ENCODE results near the gene OSTC. TPM values are rescaled to one million over a fixed set of nuclear protein-coding genes. Genes with fewer than 3 reads are reported as not detected.

OSTC gene
- total and polyA plus RNA-seq, 2 of the 13 experiments (the other 11 are each of a cell fraction or from before 2014, with no cell fraction given), result 208 to 380 TPM

DNA sequence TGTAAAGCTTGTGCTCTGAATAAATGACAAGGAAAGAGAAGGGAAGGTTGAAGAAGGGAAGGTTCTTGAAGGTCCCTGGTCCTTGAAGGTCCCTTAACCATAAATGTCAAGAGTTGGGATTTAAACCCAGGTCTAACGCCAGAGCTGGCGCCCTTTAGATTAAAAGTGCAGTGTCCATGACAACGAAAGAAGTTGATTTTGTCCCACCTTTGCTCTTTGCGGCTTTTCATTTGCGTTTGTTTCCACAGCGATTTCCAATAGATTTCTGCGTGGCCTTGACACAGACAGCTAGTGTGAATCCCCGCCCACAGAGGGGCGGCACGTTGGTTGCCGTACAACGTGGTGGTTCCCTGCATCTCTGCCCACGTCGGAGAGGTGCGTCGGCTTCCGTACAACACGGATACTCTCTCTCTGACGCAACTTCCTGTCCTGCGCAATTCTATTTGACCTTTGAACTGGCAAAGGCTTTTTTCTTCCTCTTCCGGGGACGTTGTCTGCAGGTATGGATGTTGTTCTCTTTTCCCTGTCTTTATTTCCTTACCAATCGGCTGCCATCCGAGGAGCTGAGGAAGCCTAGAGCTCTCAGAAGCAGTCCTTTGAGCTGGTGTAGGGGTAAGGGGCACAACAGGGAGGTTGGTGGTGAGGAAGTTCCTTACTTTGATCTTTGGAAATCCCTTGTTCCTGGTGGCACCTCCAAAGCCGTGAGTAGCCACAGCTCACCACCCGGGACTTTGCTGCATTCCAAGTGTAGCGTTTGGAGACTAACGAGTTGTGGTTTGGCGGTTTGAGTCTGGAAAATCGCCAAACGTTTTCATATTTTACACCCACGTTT lies 30.1 kb upstream of the OSTC start, which contains the start of gene RPL34 (continued):
- TF ChIP-seq, protein P1, sequence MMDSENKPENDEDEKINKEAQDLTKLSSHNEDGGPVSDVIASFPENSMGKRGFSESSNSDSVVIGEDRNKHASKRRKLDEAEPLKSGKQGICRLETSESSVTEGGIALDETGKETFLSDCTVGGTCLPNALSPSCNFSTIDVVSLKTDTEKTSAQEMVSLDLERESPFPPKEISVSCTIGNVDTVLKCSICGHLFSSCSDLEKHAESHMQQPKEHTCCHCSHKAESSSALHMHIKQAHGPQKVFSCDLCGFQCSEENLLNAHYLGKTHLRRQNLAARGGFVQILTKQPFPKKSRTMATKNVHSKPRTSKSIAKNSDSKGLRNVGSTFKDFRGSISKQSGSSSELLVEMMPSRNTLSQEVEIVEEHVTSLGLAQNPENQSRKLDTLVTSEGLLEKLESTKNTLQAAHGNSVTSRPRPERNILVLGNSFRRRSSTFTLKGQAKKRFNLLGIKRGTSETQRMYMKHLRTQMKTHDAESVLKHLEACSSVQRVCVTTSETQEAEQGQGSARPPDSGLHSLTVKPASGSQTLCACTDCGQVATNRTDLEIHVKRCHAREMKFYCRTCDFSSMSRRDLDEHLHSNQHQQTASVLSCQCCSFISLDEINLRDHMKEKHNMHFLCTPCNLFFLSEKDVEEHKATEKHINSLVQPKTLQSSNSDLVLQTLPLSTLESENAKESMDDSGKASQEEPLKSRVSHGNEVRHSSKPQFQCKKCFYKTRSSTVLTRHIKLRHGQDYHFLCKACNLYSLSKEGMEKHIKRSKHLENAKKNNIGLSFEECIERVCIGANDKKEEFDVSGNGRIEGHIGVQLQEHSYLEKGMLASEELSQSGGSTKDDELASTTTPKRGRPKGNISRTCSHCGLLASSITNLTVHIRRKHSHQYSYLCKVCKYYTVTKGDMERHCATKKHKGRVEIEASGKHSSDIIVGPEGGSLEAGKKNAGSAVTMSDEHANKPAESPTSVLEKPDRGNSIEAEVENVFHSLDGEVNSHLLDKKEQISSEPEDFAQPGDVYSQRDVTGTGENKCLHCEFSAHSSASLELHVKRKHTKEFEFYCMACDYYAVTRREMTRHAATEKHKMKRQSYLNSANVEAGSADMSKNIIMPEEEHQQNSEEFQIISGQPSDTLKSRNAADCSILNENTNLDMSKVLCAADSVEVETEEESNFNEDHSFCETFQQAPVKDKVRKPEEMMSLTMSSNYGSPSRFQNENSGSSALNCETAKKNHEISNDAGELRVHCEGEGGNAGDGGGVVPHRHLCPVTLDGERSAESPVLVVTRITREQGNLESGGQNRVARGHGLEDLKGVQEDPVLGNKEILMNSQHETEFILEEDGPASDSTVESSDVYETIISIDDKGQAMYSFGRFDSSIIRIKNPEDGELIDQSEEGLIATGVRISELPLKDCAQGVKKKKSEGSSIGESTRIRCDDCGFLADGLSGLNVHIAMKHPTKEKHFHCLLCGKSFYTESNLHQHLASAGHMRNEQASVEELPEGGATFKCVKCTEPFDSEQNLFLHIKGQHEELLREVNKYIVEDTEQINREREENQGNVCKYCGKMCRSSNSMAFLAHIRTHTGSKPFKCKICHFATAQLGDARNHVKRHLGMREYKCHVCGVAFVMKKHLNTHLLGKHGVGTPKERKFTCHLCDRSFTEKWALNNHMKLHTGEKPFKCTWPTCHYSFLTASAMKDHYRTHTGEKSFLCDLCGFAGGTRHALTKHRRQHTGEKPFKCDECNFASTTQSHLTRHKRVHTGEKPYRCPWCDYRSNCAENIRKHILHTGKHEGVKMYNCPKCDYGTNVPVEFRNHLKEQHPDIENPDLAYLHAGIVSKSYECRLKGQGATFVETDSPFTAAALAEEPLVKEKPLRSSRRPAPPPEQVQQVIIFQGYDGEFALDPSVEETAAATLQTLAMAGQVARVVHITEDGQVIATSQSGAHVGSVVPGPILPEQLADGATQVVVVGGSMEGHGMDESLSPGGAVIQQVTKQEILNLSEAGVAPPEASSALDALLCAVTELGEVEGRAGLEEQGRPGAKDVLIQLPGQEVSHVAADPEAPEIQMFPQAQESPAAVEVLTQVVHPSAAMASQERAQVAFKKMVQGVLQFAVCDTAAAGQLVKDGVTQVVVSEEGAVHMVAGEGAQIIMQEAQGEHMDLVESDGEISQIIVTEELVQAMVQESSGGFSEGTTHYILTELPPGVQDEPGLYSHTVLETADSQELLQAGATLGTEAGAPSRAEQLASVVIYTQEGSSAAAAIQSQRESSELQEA (CRISPR knock-in tag; IDR thresholded peaks at IDR 0.05; ENCODE audit: not compliant biosample characterization), result no peak
- TF ChIP-seq ZNF619 (CRISPR knock-in tag; IDR thresholded peaks at IDR 0.05) (peak; percentile 87), ZNF543 (CRISPR knock-in tag; IDR thresholded peaks at IDR 0.05) (no peak), MZF1 (CRISPR knock-in tag; IDR thresholded peaks at IDR 0.05; ENCODE audit: borderline replicate concordance) (no peak), ZNF329 (CRISPR knock-in tag; IDR thresholded peaks at IDR 0.05; ENCODE audit: low read depth) (peak; percentile 65; the same call in 1 of the 2 replicates), SNAPC2 (CRISPR knock-in tag; IDR thresholded peaks at IDR 0.05) (peak; percentile 73; the same call in 1 of the 2 replicates), NFKB2 (CRISPR knock-in tag; IDR thresholded peaks at IDR 0.05; ENCODE audit: borderline replicate concordance) (no peak), JARID2 (CRISPR knock-in tag; IDR thresholded peaks at IDR 0.05; ENCODE audit: insufficient replicate concordance) (no peak), PTBP1 (IDR thresholded peaks at IDR 0.05; ENCODE audit: low read depth, low read length, poor library complexity, severe bottlenecking) (no peak), ZNF143 (CRISPR knock-in tag; IDR thresholded peaks at IDR 0.05) (no peak; the same call in 1 of the 2 replicates), PHF21A (CRISPR knock-in tag; IDR thresholded peaks at IDR 0.05) (no peak; the same call in 1 of the 2 replicates), FOXA3 (CRISPR knock-in tag; IDR thresholded peaks at IDR 0.05) (peak; percentile 48; the same call in 1 of the 2 replicates), ZNF569 (CRISPR knock-in tag; IDR thresholded peaks at IDR 0.05; ENCODE audit: borderline replicate concordance) (no peak), SP140L (CRISPR knock-in tag; IDR thresholded peaks at IDR 0.05; ENCODE audit: borderline replicate concordance) (peak; percentile 96; the same call in 1 of the 2 replicates)
- TF ChIP-seq, protein P2, sequence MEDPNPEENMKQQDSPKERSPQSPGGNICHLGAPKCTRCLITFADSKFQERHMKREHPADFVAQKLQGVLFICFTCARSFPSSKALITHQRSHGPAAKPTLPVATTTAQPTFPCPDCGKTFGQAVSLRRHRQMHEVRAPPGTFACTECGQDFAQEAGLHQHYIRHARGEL (CRISPR knock-in tag; IDR thresholded peaks at IDR 0.05), result no peak
- TF ChIP-seq, protein P3, sequence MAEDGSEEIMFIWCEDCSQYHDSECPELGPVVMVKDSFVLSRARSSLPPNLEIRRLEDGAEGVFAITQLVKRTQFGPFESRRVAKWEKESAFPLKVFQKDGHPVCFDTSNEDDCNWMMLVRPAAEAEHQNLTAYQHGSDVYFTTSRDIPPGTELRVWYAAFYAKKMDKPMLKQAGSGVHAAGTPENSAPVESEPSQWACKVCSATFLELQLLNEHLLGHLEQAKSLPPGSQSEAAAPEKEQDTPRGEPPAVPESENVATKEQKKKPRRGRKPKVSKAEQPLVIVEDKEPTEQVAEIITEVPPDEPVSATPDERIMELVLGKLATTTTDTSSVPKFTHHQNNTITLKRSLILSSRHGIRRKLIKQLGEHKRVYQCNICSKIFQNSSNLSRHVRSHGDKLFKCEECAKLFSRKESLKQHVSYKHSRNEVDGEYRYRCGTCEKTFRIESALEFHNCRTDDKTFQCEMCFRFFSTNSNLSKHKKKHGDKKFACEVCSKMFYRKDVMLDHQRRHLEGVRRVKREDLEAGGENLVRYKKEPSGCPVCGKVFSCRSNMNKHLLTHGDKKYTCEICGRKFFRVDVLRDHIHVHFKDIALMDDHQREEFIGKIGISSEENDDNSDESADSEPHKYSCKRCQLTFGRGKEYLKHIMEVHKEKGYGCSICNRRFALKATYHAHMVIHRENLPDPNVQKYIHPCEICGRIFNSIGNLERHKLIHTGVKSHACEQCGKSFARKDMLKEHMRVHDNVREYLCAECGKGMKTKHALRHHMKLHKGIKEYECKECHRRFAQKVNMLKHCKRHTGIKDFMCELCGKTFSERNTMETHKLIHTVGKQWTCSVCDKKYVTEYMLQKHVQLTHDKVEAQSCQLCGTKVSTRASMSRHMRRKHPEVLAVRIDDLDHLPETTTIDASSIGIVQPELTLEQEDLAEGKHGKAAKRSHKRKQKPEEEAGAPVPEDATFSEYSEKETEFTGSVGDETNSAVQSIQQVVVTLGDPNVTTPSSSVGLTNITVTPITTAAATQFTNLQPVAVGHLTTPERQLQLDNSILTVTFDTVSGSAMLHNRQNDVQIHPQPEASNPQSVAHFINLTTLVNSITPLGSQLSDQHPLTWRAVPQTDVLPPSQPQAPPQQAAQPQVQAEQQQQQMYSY (CRISPR knock-in tag; IDR thresholded peaks at IDR 0.05), result no peak

Data from HepG2 (cell line).